Thoracic aorta (tissue), 2 donors: ENCODE measurements around the gene RARG. TPM values are rescaled to one million over a fixed set of nuclear protein-coding genes. Genes with fewer than 3 reads are reported as not detected.

ENCODE experiments used
- ATAC-seq: fragments of 150-250 bp; one replicate; pipeline ENCODE4 v1.8.0; 2017; ENCODE audit warnings: low read depth; ENCODE audit not compliant: insufficient number of reproducible peaks, low FRiP score
- DNase-seq: peaks from one replicate; pipeline ENCODE4 v3.0.0-alpha.2; 2020; ENCODE audit warnings: low spot score
- H3K27ac ChIP-seq, 2 donors: fragments of 200-600 bp; sonication (generic); 1 replicate in 1 of 2; 2 replicates in 1 of 2; pipeline ENCODE4 v1.5.1; 2016; ENCODE audit warnings: mild to moderate bottlenecking in 2 of 2, moderate library complexity in 2 of 2
- H3K27me3 ChIP-seq: fragments of 200-600 bp; sonication (generic); replicated peaks from 2 replicates; pipeline ENCODE4 v1.6.0; 2016; ENCODE audit warnings: mild to moderate bottlenecking; ENCODE audit not compliant: insufficient read depth
- H3K36me3 ChIP-seq: fragments of 200-600 bp; sonication (generic); one replicate; pipeline ENCODE4 v1.5.1; 2016
- H3K4me1 ChIP-seq, 2 donors: fragments of 200-600 bp; sonication (generic); 1 replicate in 1 of 2; 2 replicates in 1 of 2; pipeline versions ENCODE4 v1.5.1 to v1.6.0; 2016; ENCODE audit warnings: low read depth in 2 of 2, mild to moderate bottlenecking in 1 of 2; ENCODE audit not compliant: control insufficient read depth in 1 of 2
- H3K4me3 ChIP-seq: fragments of 200-600 bp; sonication (generic); 2 replicates; pipeline ENCODE4 v1.5.1; 2016; ENCODE audit warnings: mild to moderate bottlenecking
- H3K9me3 ChIP-seq: fragments of 200-600 bp; sonication (generic); 2 replicates; pipeline ENCODE4 v1.5.1; 2016
- total RNA-seq, 2 donors: library from RNA; depleted of rRNA; stranded (reverse); fragments of >200 nt; gene quantifications; one replicate each; pipeline versions ENCODE4 v1.1.0 to v1.2.3, GENCODE V29; 2016
- TF ChIP-seq, protein P1 (sequence below): fragments of 200-600 bp; sonication (generic); IDR thresholded peaks from one replicate; pipeline ENCODE4 v1.5.1; 2019; ENCODE audit warnings: antibody characterized with exemption

Gene RARG
- total RNA-seq, 2 donors from 2014 or later: 25.7 to 37.5 TPM

DNA sequence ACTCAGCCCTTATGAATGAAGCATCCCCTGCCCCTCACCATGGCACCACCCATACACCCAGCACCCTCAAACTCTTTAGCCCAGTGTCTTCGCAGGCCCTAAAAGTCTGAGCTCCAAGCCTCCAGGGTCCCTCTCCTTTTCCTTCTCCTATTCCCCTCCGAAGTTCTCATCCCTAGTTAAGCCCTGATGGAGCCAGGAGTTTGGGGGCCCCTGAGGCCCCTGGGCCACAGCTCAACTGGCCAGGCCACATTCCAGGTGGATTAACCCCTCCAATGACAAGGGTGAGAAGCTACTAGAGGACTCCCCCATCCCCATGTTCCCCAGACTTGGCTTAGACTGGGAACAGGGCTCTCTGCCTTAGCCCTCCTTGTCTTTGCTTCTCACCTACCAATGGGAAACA lies 2.6 kb downstream of the RARG start:
- H3K4me3 ChIP-seq: peak overlapping the region; percentile 94
- ATAC-seq (no peak), DNase-seq (no peak)
- H3K27ac ChIP-seq: peak overlapping the region; percentile 65 to 92
- no peaks in the 10 kb centered on the region for H3K27me3 ChIP-seq
- TF ChIP-seq, protein P1, sequence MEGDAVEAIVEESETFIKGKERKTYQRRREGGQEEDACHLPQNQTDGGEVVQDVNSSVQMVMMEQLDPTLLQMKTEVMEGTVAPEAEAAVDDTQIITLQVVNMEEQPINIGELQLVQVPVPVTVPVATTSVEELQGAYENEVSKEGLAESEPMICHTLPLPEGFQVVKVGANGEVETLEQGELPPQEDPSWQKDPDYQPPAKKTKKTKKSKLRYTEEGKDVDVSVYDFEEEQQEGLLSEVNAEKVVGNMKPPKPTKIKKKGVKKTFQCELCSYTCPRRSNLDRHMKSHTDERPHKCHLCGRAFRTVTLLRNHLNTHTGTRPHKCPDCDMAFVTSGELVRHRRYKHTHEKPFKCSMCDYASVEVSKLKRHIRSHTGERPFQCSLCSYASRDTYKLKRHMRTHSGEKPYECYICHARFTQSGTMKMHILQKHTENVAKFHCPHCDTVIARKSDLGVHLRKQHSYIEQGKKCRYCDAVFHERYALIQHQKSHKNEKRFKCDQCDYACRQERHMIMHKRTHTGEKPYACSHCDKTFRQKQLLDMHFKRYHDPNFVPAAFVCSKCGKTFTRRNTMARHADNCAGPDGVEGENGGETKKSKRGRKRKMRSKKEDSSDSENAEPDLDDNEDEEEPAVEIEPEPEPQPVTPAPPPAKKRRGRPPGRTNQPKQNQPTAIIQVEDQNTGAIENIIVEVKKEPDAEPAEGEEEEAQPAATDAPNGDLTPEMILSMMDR: no peak
- H3K9me3 ChIP-seq: no peaks in the 10 kb centered on the region
- H3K36me3 ChIP-seq: peaks cover 3% of the 10 kb centered on the region
- peaks cover 31 to 71% of the 10 kb centered on the region in 2 donors for H3K4me1 ChIP-seq

DNA sequence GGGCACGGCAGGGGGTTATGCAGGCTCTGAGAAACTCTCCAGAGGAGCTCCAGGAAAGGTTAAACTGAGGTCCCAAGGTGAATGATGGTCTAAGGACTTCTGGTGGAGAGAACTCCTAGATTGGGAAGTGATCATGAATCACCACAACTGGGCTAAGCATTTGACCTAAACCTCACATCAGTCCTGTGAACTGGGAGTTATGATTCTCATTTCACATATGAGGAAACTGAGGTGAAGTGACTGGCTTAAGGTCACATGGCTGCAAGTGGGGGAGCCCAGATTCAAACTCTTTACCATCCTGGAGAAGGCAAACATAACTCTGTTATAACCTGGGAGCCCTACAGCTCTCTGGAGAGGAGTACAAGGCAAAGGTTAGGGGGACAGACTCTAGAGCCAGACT lies 4.2 kb downstream of the RARG start:
- Histone ChIP-seq H3K36me3 (peaks cover 3% of the 10 kb centered on the region), H3K27me3 (no peaks in the 10 kb centered on the region), H3K4me3 (no peak overlapping the region), H3K4me1 (peaks cover 35 to 71% of the 10 kb centered on the region in 2 donors), H3K27ac (no peak overlapping the region), H3K9me3 (no peaks in the 10 kb centered on the region)
- DNase-seq: no peak
- no peak for ATAC-seq
- TF ChIP-seq, protein P1: no peak

DNA sequence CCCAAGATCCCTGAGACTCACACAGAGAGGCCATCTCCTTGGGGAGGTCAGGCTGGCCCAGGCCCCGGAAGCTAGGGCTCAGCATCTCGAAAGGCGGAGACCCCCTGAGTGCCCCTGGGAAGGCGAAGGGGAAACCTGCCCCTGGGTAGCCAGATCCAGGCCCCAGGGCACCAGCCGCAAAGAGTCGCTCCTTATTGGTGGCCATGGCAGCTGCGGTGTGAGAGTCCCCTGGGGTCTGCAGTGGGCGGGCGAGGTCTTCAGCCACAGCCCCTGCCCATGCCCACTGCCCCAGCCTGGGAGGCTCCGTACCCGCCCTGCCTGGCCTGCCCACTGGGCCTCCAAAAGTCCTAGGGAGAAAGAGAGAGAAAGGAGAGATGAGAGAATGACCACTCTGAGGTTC lies 4.7 kb downstream of the RARG start:
- ATAC-seq (no peak), DNase-seq (no peak)
- Histone ChIP-seq H3K9me3 (no peaks in the 10 kb centered on the region), H3K4me1 (peaks cover 33 to 71% of the 10 kb centered on the region in 2 donors), H3K27ac (no peak overlapping the region), H3K4me3 (no peak overlapping the region), H3K27me3 (no peaks in the 10 kb centered on the region), H3K36me3 (peaks cover 3% of the 10 kb centered on the region)
- TF ChIP-seq, protein P1: no peak

DNA sequence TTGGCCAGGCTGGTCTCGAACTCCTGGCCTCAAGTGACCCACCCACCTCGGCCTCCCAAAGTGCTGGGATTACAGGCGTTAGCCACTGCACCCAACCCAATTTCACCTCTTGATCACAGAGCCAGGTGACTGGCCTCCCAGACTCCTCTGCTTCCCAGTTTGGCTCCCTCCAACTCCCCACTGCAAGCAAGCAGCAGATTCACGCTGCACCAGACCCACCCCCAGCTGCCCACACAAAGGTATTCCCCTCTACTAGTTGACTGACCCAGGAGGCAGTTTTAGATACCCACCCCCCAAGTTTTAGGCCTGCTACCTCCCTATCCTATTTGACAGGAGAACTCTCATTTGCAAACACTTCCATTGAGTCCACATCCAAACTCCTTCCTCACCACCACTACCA lies 5.2 kb downstream of the RARG start:
- TF ChIP-seq, protein P1: no peak
- ATAC-seq: no peak
- peaks cover 3% of the 10 kb centered on the region for H3K36me3 ChIP-seq
- H3K27ac ChIP-seq: no peak overlapping the region
- H3K4me1 ChIP-seq: peaks cover 37 to 76% of the 10 kb centered on the region in 2 donors
- H3K9me3 ChIP-seq: no peaks in the 10 kb centered on the region
- DNase-seq: no peak
- H3K4me3 ChIP-seq: no peak overlapping the region
- no peaks in the 10 kb centered on the region for H3K27me3 ChIP-seq

DNA sequence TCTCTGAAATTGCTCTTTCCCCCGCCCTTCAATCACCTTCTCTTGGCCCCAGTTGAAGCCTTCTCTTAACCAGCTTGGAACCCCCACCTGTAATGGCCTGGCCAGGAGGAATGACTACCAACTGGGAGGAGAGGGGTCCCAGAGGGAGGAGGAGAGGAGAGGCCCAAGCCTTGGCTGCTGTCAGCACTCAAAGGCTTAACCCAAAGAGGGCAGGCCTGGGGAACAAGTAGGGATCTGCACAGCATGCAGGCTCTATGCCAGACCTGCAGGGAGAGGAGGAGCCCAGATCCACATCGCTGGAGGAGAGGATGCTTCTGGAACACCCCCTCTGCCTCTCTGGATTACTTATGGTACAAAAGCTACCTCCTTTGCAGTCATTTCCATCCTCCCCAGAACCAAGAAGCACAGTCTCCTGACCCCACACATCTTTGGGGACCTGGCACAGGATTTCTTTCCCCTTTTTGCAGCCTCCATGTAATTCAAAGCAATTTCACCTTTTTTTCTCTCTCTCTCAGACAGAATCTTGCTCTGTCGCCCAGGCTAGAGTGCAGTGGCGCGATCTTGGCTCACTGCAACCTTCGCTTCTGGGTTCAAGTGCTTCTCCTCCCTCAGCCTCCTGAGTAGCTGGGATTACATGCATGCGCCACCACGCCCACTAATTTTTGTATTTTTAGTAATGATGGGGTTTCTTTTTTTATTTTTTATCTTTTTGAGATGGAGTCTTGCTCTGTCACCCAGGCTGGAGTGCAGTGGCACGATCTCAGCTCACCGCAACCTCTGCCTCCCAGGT lies 6.2 kb downstream of the RARG start:
- Histone ChIP-seq H3K4me3 (no peak overlapping the region), H3K27ac (peak overlapping the region; percentile 97 to 99), H3K27me3 (no peaks in the 10 kb centered on the region), H3K9me3 (no peaks in the 10 kb centered on the region), H3K36me3 (peaks cover 3% of the 10 kb centered on the region), H3K4me1 (peaks cover 37 to 72% of the 10 kb centered on the region in 2 donors)
- ATAC-seq: no peak
- TF ChIP-seq, protein P1: no peak
- DNase-seq: no peak
